Stimulated activated CD8-positive, alpha-beta memory T cell treated with anti-CD3 and anti-CD28 coated beads, Interleukin-2, amount 100 ng/mL, for 48 hours (primary cell): ENCODE data around the gene ACTR5.
"Not testable (repeated sequence)": the region's sequence is repeated elsewhere in the genome, so short reads cannot be mapped to it uniquely, and the experiment has no call there.

Experiments
- DNase-seq, 2 donors: peaks; one replicate each; pipeline ENCODE4 v3.0.0-alpha.2; 2020; ENCODE audit warnings: low read depth in 2 of 2

The ACTR5 gene

DNA sequence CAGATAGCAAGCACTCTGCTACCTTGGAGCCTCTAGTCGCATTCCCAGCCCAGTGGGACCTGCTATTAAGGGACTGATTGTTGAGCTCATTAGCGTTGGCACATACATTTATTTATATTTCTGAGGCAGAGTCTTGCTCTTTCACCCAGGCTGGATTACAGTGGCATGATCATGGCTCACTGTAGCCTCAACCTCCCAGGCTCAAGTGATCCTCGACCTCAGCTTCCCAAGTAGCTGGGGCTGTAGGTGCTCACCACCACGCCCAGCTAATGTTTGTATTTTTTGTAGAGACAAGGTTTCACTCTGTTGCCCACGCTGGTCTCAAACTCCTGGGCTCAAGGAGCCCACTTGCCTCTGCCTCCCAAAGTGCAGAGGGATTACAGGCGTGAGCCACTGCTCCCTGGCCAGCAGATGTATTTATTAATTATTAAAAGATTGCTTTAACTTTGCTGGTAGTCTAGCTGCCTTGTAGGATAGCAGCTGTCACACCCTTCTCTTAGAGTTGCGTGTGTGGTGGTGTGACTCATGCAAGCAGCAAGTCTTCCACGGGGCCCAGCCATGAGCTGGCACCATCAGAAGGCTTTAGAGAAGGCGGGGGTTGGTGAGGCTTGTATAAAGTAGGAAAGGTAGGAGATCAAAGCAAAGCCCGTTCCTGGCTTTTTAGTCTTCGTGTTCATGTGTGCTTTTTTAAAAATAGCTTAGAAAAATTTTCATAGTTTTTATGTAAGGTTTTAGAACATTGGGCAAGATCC is 16.5 kb downstream of the ACTR5 start:
- DNase-seq = peak; percentile 21 to 34

DNA sequence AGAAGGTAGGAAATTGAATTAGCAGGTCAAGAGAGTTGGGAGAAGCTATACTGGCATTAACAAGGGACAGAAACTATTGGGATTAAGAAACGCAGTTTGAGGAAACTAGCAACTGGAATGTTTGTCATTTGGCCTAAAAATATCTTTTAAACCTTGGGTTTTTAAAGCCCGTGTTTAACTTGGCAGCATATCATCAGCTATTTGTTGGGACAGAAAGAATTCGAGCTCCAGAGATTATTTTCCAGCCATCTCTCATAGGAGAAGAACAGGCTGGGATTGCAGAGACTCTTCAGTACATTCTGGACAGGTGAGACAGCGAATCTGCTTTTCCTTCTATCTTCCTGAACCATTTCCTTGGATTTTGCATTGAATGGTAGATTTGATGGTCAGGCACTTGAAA is 17.8 kb downstream of the ACTR5 start:
- no peak for DNase-seq

DNA sequence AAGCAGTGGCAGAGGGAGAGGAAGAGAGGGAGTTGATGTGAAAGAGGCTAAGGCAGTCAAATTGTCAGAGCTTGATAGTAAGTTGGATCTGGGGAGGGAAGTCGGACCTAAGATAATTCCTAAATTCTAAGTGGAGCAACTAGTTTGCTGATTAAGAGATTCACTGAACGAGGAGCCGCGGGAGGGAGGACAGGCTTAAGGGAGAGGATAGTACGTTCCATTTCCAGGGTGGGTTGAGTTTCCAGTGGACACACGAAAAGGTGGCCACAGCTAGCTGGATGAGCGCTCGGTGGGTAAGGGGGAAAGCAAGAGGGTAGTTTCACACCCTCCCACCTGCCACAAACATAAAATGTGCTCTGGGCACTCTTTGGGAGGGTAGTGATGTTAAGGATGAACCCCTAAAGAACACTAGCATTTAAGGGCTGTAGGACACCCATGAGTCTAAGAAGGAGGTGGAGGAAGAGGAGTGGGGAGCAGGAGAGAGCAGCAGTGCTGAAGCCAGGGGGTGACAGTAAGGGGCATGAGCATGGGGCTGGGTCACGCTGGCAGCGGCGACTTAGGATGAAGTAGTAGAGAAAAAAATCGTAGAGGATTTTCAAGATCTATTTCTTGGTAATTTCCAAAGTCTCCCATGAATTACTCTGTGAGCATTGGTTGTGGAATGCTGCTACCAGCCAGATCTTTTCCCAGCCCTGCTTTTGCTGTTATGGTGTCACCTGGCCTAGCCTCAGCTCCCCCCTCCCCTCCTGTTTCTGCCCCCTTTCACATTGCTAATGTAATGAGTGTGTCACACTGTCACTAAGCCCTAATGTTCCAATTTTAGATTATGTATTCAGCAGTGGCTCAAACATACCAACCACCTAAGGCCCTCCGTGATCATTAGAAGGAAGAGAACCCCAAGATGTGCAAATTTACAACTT is 21.4 kb downstream of the ACTR5 start:
- DNase-seq = no peak

DNA sequence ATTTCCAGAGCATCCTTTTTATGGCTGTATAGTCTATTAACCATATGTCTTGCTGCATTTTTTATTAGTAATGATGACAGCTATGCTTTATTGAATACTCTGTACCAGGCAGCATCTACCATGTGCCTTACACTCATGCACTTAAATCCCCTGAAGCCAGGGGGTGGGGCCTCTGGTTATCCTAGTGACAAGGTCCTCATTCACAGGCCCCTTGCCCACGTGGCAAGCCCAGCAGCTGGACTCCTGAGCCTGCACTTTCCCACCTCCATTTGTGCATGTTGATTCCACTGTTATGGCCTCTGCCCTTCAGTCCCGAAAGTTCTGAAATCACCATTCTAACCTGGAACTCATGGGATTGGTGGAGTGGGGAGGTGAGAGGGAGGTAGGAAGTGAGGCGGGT is 22.3 kb downstream of the ACTR5 start:
- no peak for DNase-seq

DNA sequence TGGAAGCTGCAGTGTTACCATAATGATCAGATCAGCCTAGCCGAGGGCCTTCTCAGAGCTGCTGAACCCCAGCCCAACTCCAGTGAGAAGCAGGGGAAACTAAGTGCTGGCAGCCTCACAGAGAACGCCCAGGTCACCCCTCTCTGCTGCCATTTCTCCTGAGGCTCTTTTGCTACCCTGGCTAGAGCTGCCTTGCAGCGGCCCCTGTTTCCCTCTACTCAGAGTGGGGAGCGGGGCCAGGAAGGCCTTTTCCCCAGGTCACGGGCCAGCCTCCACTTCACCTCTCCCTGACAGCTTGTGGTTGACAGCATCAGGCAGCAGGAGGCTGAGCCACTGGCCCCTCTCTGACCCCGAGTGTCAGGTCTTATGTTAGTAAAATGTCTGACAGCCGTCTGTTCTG is 22.7 kb downstream of the ACTR5 start:
- DNase-seq = no peak

DNA sequence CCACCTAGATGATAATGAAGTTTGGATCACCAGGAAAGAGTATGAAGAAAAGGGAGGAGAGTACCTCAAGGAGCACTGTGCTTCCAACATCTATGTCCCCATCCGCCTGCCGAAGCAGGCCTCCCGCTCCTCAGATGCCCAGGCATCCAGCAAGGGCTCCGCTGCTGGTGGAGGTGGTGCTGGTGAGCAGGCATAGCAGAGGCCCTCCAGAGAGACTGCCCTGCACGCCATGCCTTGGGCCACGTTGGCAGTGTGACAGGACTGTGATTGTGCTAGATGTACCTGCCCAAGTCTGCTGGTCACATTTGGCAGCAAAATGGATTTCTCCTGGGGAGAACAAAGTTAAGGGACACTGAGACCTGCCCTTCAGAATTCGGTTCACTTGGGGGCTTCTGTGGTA is 23.4 kb downstream of the ACTR5 start:
- no peak for DNase-seq

- no peak for DNase-seq
These were observed 25.9 kb downstream of the ACTR5 start for GRCh38 chr20:38774167-38774566.

DNA sequence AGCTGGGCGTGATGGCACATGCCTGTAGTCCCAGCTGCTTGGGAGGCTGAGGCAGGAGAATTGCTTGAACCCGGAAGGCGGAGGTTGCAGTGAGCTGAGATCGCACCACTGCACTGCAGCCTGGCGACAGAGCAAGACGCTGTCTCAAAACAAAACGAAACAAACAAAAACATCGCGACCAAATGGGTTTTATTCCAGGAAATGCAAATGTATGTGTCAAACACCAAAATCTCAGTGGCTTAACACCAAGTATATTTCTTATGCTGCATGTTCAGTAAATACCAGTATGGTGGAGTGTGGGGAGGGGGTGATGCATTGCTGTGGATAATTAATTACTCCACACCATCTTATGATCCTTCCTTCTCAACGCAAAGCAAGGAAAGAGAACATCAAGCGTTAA is 28.1 kb downstream of the ACTR5 start:
- no peak for DNase-seq

GRCh38 chr20:38779247-38780097 is 31.2 kb downstream of the ACTR5 start:
- DNase-seq = no peak

GRCh38 chr20:38782275-38782674 is 34.0 kb downstream of the ACTR5 start:
- DNase-seq = no peak

GRCh38 chr20:38787870-38788269 is 39.6 kb downstream of the ACTR5 start:
- DNase-seq = no peak

- DNase-seq = no peak
These were observed 41.4 kb downstream of the ACTR5 start for GRCh38 chr20:38789503-38790199.

DNA sequence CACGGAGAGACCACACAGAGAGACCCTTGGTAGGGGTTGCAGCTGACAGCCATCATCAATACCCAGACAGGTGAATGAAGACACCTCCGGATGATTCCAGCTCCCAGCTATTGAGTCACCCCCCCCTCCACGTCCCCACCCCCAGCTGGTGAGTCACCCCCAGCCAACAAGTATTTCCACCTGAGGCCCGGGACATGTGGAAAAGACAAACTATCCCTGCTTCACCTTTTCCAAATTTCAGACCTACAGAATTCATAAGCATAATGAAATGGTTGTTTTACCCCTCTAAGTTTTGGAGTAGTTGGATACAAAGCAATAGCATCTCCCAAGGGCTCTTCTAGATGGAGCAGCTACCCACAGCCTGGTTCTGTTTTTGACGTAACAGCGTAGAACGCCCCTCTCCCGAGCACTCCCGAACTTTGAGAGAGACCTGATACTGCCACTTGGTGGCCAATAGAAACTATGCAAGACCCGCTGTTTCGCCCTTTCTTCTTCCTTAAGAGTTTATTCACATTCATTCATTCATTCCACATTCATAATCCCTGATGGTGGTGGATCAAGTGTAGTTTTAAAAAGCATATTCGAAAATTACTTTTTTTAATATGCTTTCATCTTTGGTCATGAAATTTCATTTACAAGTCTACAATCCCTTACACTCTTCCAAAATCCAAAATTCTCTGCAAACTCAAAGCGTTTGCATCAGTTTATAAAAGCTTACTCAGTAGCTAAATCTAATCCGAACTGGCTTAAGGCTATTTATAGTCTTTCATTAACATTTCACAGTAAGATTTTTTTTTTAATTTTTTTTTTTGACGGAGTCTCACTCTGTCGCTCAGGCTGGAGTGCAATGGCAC is 42.2 kb downstream of the ACTR5 start:
- DNase-seq = peak in 1 of 2 donors; percentile 28

- no peak for DNase-seq
These were observed 43.0 kb downstream of the ACTR5 start for GRCh38 chr20:38791291-38791690.

DNA sequence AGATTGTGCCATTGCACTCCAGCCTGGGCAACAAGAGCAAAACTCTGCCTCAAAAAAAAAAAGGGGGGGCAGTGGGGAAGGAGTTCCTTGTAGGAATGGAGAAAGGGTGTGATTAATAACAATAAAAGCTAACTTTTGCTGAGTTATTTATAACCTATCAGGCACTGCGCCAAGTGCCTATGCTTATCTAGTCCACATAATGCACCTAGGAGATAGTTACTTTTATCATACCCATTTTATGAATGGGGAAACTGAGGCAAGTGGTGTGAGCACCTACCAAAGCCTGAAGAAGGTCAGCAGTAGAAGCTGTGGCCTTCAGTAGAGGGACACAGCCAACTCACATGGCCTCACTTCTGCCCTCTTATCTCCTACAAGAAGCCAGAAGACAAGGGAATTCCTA is 43.7 kb downstream of the ACTR5 start:
- no peak for DNase-seq

DNA sequence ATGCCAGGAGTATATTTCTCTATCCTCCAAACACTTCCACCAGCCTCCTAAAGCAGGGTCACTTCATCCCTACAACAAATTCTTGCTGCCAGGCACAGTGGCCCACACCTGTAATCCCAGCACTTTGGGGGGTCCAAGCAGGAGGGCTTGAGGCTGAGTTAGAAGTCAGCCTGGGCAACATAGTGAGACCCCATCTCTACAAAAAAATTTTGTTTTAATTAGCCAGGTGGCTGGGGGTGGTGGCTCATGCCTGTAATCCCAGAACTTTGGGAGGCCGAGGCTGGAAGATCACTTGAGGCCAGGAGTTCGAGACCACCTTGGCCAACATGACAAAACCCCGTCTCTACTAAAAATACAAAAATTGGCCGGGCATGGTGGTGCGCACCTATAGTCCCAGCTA is 45.8 kb downstream of the ACTR5 start:
- not testable (repeated sequence) for DNase-seq

GRCh38 chr20:38798266-38798665 is 50.0 kb downstream of the ACTR5 start:
- DNase-seq = no peak

DNA sequence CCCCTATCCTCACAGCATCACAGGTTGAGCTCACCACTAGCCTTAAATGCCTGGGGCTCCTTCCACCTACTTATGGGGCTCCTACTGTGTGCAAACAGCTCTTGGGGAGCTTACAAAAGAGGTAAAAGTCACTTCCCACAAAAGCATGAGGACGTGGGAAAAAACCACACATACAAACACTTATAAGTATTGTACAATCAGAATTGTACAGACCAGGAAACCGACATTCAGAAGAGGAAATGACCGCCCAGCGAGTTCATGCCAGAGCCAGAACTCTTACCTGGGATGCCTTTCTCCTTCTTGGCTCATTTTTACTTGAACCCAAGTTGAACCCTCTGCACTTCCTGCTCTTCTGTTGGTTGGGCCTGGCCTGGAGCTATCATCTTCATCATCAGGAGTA is 50.9 kb downstream of the ACTR5 start:
- no peak for DNase-seq

DNA sequence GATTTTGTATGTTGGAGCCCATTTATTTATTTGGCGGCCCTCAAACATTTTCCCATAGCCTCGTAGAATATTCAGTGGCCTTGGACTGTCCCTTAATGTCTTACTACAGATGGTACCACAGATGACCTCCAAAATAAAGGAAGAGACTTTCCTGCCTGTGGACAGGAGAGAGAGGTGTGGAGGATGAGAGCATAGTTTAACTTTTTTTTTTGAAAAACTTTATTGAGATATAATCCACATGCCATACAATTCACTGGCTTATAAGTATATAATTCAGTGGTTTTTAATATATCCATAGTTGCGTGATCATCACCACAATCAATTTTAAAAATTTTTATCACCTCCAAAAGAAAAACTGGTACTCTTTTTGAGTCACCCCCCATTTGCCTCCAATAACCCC is 52.6 kb downstream of the ACTR5 start:
- no peak for DNase-seq

DNA sequence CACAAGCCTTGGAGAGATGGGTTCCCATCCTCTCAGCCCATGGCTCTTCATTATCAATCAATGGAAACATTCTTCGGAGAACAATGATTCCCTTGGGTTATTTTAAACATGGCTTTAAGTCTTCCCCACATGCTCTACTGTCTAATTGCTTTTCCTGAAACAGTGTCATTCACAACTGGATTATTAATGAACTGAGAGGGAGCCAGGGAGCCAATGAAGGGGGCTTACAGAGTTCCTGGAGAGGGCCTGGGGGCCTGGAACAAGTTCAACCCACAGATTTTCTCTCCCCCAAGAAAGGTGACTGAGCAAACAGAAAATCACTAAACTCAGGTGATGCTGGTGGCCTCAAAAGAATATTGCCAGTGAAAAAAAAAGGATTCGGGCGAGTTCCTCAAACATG is 56.0 kb downstream of the ACTR5 start:
- no peak for DNase-seq
